Measurements from ENCODE around the gene NISCH. TPM values are rescaled to one million over a fixed set of nuclear protein-coding genes. Genes with fewer than 3 reads are reported as not detected.

The NISCH gene
- polyA plus RNA-seq, 1 donor = 85.9 TPM

DNA sequence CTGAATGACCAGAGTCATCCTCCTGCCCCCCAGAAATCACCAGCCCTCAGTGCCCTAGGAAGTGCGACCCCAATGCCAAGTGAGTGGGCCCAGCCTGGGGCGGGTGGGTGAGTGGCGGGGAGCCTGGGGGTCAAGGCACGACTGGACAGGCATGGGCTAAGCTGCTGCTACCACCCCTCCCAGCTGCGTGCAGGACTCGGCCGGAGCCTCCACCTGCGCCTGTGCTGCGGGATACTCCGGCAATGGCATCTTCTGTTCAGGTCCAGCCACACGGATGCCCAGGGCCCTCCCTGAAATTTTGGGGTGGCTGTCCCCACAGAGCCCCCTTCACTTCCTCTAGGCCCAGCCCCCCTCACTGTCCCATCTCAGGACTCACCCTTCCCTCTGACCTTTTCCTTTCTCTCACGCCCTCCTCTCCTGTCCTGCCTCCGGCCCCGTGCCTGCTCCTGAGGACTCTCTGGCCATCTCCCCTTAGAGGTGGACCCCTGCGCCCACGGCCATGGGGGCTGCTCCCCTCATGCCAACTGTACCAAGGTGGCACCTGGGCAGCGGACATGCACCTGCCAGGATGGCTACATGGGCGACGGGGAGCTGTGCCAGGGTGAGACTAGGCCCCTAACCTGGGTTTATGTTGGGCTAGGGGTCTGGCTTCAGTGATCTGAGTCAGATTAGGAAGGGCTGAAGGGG, 61.2 kb downstream of the NISCH start:
- H3K4me1 ChIP-seq (ENCODE audit: control insufficient read depth, insufficient read depth, low read length) = peaks cover 6% of the 10 kb centered on the region
- WGBS (ENCODE audit: insufficient coverage, low lambda C conversion rate) = no CpG with 5 or more reads among the region's 19 CpGs
- H3K27ac ChIP-seq (ENCODE audit: low read length) = no peak overlapping the region
- H3K4me3 ChIP-seq (ENCODE audit: low read length) = no peak overlapping the region
- no peaks in the 10 kb centered on the region for H3K27me3 ChIP-seq (ENCODE audit: control insufficient read depth, insufficient read depth, low read length)
- DNase-seq = no peak
- peaks cover 3% of the 10 kb centered on the region for H3K9me3 ChIP-seq (ENCODE audit: control insufficient read depth, low read depth, low read length)
- no peaks in the 10 kb centered on the region for H3K36me3 ChIP-seq (ENCODE audit: control insufficient read depth, insufficient read depth, low read length)

DNA sequence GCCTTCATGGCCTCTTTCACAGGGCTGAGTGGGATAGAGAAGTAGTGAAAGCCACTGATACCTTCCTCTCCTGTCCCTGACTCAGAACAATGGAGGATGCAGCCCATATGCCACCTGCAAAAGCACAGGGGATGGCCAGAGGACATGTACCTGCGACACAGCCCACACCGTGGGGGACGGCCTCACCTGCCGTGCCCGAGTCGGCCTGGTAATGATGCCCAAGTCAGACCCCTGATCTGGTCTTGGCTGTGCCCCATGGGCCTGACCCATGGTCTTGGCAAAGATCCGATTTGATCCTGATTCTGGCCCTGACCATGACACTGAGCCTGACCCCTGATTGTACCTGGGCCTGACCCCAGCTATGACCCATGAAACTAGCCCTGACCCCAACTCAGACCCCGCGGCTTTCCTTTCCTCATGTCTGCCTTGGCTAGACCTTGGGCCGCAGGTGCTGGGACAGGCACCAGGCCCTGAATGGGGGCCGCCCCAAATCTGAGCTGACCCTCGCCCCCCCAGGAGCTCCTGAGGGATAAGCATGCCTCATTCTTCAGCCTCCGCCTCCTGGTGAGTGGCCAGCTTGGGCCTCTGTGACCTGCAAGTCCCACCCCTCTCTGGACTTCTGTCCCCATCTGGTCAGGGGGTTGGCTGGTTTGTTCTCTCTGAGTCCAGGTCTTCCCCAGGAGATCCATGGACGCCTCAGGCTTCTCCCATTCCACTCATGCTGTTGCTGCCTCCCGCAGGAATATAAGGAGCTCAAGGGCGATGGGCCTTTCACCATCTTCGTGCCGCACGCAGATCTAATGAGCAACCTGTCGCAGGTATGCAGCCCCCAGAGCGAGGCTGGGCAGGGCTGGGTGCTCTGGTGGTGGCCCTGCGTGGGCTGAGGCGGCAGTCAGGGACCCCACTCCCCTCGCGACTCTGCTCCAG, 62.7 kb downstream of the NISCH start:
- Histone ChIP-seq H3K27me3 (ENCODE audit: control insufficient read depth, insufficient read depth, low read length) (no peaks in the 10 kb centered on the region), H3K27ac (ENCODE audit: low read length) (no peak overlapping the region), H3K4me1 (ENCODE audit: control insufficient read depth, insufficient read depth, low read length) (peaks cover 6% of the 10 kb centered on the region), H3K4me3 (ENCODE audit: low read length) (no peak overlapping the region), H3K36me3 (ENCODE audit: control insufficient read depth, insufficient read depth, low read length) (no peaks in the 10 kb centered on the region), H3K9me3 (ENCODE audit: control insufficient read depth, low read depth, low read length) (peaks cover 3% of the 10 kb centered on the region)
- no peak for DNase-seq
- no CpG with 5 or more reads among the region's 25 CpGs for WGBS (ENCODE audit: insufficient coverage, low lambda C conversion rate)

DNA sequence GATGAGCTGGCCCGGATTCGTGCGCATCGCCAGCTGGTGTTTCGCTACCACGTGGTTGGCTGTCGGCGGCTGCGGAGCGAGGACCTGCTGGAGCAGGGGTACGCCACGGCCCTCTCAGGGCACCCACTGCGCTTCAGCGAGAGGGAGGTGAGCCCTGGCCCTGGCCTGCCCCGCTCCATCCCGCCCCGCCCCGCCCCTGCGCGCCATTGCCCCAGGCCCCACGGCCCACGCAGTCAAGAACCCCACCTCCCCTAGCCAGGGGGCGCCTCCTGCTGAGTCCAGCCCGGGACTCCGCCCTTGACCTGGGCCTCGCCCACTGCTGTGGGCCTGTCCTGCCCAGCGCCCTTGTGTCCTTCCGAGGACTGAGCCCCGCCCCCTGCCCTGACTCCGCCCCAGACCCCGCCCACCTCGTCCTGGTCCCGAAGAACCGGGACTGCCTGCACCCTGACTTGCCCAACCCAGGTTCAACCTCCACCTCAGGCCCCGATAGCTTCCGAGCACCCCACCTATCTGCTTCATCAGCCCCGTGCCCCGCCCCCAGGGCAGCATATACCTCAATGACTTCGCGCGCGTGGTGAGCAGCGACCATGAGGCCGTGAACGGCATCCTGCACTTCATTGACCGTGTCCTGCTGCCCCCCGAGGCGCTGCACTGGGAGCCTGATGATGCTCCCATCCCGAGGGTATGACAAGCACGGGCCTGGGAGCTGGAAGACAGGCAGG, 63.5 kb downstream of the NISCH start:
- H3K4me1 ChIP-seq (ENCODE audit: control insufficient read depth, insufficient read depth, low read length) = peaks cover 6% of the 10 kb centered on the region
- DNase-seq = peak in 1 of 2 donors; percentile 48
- H3K27ac ChIP-seq (ENCODE audit: low read length) = no peak overlapping the region
- WGBS (ENCODE audit: insufficient coverage, low lambda C conversion rate) = no CpG with 5 or more reads among the region's 50 CpGs
- no peaks in the 10 kb centered on the region for H3K27me3 ChIP-seq (ENCODE audit: control insufficient read depth, insufficient read depth, low read length)
- peaks cover 3% of the 10 kb centered on the region for H3K9me3 ChIP-seq (ENCODE audit: control insufficient read depth, low read depth, low read length)
- H3K36me3 ChIP-seq (ENCODE audit: control insufficient read depth, insufficient read depth, low read length) = peaks cover 6% of the 10 kb centered on the region
- H3K4me3 ChIP-seq (ENCODE audit: low read length) = peak overlapping the region; percentile 14

DNA sequence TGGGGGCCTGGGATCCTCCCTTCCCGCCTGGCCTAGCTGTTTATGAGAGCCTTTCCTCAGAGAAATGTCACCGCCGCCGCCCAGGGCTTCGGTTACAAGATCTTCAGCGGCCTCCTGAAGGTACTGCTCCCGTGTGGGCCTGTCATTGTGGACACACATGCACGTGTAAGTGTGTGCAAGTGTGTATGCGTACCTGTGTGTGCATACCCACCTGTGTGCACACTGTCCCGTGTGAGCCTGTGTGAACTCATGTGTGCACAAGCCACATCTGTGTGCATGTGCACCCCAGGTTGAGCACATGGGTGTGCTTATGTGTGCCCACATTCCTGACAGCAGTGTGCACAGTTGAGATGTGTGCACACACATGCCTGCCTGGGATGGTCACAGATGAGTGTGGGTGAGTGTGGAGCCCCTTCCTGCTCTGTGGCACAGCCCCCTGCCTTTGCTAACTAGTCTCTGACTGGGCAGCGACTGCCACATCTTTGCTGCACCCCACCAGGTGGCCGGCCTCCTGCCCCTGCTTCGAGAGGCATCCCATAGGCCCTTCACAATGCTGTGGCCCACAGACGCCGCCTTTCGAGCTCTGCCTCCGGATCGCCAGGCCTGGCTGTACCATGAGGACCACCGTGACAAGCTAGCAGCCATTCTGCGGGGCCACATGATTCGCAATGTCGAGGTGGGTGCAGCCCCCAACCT, 64.2 kb downstream of the NISCH start:
- no peak overlapping the region for H3K4me3 ChIP-seq (ENCODE audit: low read length)
- peaks cover 12% of the 10 kb centered on the region for H3K36me3 ChIP-seq (ENCODE audit: control insufficient read depth, insufficient read depth, low read length)
- H3K9me3 ChIP-seq (ENCODE audit: control insufficient read depth, low read depth, low read length) = peaks cover 3% of the 10 kb centered on the region
- DNase-seq = no peak
- peaks cover 6% of the 10 kb centered on the region for H3K4me1 ChIP-seq (ENCODE audit: control insufficient read depth, insufficient read depth, low read length)
- no CpG with 5 or more reads among the region's 22 CpGs for WGBS (ENCODE audit: insufficient coverage, low lambda C conversion rate)
- no peaks in the 10 kb centered on the region for H3K27me3 ChIP-seq (ENCODE audit: control insufficient read depth, insufficient read depth, low read length)
- no peak overlapping the region for H3K27ac ChIP-seq (ENCODE audit: low read length)

DNA sequence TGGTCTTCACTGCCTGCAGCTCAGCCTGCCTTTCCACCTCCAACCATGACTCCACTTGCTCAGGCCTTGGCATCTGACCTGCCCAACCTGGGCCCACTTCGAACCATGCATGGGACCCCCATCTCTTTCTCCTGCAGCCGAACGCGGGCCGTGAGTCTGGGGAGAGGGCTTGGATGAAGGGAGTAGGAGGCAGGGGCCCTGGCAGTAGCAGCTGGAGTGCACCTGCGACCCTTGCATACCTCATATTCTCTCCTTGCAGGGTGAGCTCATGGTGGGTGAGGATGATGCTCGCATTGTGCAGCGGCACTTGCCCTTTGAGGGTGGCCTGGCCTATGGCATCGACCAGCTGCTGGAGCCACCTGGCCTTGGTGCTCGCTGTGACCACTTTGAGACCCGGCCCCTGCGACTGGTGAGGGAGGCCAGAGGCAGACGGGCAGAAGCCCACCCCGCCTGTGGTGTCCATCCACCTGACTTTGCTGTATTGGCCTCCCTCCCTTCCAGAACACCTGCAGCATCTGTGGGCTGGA, 64.8 kb downstream of the NISCH start:
- Histone ChIP-seq H3K9me3 (ENCODE audit: control insufficient read depth, low read depth, low read length) (peaks cover 3% of the 10 kb centered on the region), H3K4me1 (ENCODE audit: control insufficient read depth, insufficient read depth, low read length) (peaks cover 6% of the 10 kb centered on the region), H3K4me3 (ENCODE audit: low read length) (no peak overlapping the region), H3K27me3 (ENCODE audit: control insufficient read depth, insufficient read depth, low read length) (no peaks in the 10 kb centered on the region), H3K36me3 (ENCODE audit: control insufficient read depth, insufficient read depth, low read length) (peaks cover 12% of the 10 kb centered on the region), H3K27ac (ENCODE audit: low read length) (no peak overlapping the region)
- WGBS (ENCODE audit: insufficient coverage, low lambda C conversion rate) = no CpG with 5 or more reads among the region's 14 CpGs
- DNase-seq = no peak

DNA sequence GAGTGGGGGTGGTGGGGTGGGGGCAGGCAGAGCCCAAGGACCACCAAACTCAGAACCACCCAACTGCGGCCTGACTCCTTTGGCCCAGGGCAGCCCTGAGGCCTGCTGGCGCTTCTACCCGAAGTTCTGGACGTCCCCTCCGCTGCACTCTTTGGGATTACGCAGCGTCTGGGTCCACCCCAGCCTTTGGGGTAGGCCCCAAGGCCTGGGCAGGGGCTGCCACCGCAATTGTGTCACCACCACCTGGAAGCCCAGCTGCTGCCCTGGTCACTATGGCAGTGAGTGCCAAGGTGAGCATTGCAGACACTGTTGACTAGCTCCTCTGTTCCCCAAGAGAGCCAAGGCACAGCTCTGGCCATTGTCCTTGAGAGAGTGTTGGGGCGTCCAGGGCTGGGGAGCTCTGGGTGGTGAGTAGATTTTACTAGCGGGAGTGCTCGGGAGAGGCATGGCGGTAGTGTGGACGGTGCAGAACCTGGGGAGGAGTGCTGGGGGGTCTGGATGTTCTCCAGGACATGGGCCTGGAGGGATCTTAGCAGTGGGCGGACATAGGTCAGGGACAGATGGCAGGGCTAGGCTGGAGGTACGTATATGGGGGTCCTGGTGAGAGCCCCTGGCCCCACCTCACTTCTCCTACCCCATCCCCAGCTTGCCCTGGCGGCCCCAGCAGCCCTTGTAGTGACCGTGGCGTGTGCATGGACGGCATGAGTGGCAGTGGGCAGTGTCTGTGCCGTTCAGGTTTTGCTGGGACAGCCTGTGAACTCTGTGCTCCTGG, 65.5 kb downstream of the NISCH start:
- Histone ChIP-seq H3K9me3 (ENCODE audit: control insufficient read depth, low read depth, low read length) (peaks cover 3% of the 10 kb centered on the region), H3K27me3 (ENCODE audit: control insufficient read depth, insufficient read depth, low read length) (no peaks in the 10 kb centered on the region), H3K4me1 (ENCODE audit: control insufficient read depth, insufficient read depth, low read length) (peaks cover 6% of the 10 kb centered on the region), H3K36me3 (ENCODE audit: control insufficient read depth, insufficient read depth, low read length) (peaks cover 14% of the 10 kb centered on the region), H3K27ac (ENCODE audit: low read length) (no peak overlapping the region), H3K4me3 (ENCODE audit: low read length) (no peak overlapping the region)
- DNase-seq = no peak
- no CpG with 5 or more reads among the region's 20 CpGs for WGBS (ENCODE audit: insufficient coverage, low lambda C conversion rate)

DNA sequence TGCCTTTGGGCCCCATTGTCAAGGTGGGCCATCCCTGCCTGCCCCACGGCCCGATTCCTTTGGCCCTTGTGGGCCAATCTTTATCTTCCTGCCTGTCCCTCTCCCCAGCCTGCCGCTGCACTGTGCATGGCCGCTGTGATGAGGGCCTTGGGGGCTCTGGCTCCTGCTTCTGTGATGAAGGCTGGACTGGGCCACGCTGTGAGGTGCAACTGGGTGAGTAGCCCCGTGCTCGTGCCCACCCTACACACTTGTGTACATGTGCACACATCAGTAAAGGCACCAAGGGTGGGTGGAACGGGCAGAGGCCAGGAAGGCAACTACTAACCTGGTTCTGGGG, 66.1 kb downstream of the NISCH start:
- H3K9me3 ChIP-seq (ENCODE audit: control insufficient read depth, low read depth, low read length) = peaks cover 3% of the 10 kb centered on the region
- H3K4me3 ChIP-seq (ENCODE audit: low read length) = no peak overlapping the region
- peaks cover 6% of the 10 kb centered on the region for H3K4me1 ChIP-seq (ENCODE audit: control insufficient read depth, insufficient read depth, low read length)
- DNase-seq = no peak
- H3K27me3 ChIP-seq (ENCODE audit: control insufficient read depth, insufficient read depth, low read length) = no peaks in the 10 kb centered on the region
- H3K27ac ChIP-seq (ENCODE audit: low read length) = no peak overlapping the region
- H3K36me3 ChIP-seq (ENCODE audit: control insufficient read depth, insufficient read depth, low read length) = peaks cover 20% of the 10 kb centered on the region
- no CpG with 5 or more reads among the region's 8 CpGs for WGBS (ENCODE audit: insufficient coverage, low lambda C conversion rate)

DNA sequence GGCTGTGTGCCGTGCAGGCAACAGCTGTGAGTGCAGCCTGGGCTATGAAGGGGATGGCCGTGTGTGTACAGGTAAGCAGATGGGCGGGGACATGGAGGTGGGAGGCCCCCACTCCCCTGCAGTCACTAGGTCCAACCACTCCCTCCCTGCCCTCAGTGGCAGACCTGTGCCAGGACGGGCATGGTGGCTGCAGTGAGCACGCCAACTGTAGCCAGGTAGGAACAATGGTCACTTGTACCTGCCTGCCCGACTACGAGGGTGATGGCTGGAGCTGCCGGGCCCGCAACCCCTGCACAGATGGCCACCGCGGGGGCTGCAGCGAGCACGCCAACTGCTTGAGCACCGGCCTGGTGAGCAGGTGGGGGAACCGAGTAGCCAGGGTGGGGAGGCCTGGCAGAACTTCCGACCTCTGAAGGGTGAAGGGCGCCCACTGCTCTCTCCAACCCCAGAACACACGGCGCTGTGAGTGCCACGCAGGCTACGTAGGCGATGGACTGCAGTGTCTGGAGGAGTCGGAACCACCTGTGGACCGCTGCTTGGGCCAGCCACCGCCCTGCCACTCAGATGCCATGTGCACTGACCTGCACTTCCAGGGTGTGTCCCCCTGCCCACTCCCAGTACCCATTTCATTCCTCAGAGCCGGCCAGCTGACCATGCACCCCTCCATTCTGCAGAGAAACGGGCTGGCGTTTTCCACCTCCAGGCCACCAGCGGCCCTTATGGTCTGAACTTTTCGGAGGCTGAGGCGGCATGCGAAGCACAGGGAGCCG, 66.7 kb downstream of the NISCH start:
- H3K4me3 ChIP-seq (ENCODE audit: low read length) = no peak overlapping the region
- peaks cover 24% of the 10 kb centered on the region for H3K36me3 ChIP-seq (ENCODE audit: control insufficient read depth, insufficient read depth, low read length)
- no peak overlapping the region for H3K27ac ChIP-seq (ENCODE audit: low read length)
- peaks cover 3% of the 10 kb centered on the region for H3K9me3 ChIP-seq (ENCODE audit: control insufficient read depth, low read depth, low read length)
- H3K27me3 ChIP-seq (ENCODE audit: control insufficient read depth, insufficient read depth, low read length) = no peaks in the 10 kb centered on the region
- DNase-seq = no peak
- WGBS (ENCODE audit: insufficient coverage, low lambda C conversion rate) = no CpG with 5 or more reads among the region's 33 CpGs
- H3K4me1 ChIP-seq (ENCODE audit: control insufficient read depth, insufficient read depth, low read length) = peaks cover 6% of the 10 kb centered on the region

DNA sequence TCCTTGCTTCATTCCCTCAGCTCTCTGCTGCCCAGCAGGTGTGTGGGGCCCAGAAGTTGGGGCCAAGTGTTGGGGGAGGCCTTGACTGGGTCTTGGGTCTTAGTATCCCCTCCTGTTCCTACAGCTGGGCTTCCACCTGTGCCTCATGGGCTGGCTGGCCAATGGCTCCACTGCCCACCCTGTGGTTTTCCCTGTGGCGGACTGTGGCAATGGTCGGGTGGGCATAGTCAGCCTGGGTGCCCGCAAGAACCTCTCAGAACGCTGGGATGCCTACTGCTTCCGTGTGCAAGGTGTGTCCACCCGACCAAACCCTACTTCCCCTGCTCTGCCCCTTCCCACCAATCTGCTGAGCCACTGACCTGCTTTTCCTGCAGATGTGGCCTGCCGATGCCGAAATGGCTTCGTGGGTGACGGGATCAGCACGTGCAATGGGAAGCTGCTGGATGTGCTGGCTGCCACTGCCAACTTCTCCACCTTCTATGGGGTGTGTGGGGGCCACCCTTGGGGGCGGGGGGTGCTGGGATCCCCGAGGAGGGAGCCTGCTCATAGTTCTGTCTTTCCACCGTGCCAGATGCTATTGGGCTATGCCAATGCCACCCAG, 67.3 kb downstream of the NISCH start:
- Histone ChIP-seq H3K27me3 (ENCODE audit: control insufficient read depth, insufficient read depth, low read length) (no peaks in the 10 kb centered on the region), H3K27ac (ENCODE audit: low read length) (no peak overlapping the region), H3K4me1 (ENCODE audit: control insufficient read depth, insufficient read depth, low read length) (peaks cover 6% of the 10 kb centered on the region), H3K4me3 (ENCODE audit: low read length) (no peak overlapping the region), H3K9me3 (ENCODE audit: control insufficient read depth, low read depth, low read length) (peaks cover 3% of the 10 kb centered on the region), H3K36me3 (ENCODE audit: control insufficient read depth, insufficient read depth, low read length) (peaks cover 31% of the 10 kb centered on the region)
- DNase-seq = no peak
- WGBS (ENCODE audit: insufficient coverage, low lambda C conversion rate) = no CpG with 5 or more reads among the region's 14 CpGs
